Activated CD4-positive, alpha-beta T cell treated with anti-CD3 and anti-CD28 coated beads for 36 hours (primary cell): ENCODE data around the gene ZNRF3. TPM values are rescaled to one million over a fixed set of nuclear protein-coding genes. Genes with fewer than 3 reads are reported as not detected.
"Not testable (repeated sequence)": the region's sequence is repeated elsewhere in the genome, so short reads cannot be mapped to it uniquely, and the experiment has no call there.

Experiments used
- ATAC-seq: fragments of 200-7000 bp; cut with Tn5 transposase; one replicate; pipeline ENCODE4 v1.10.0; 2021; ENCODE audit warnings: mild to moderate bottlenecking, moderate library complexity
- CTCF ChIA-PET: fragments of 350-600 bp; sonication (Branson Sonifier 250); formaldehyde crosslinking; loops from one replicate; lab custom pipeline; 2021; ENCODE audit warnings: antibody characterized with exemption; lab: Charles Lee
- POLR2A ChIA-PET: fragments of 350-600 bp; sonication (Branson Sonifier 250); formaldehyde crosslinking; loops from one replicate; lab custom pipeline; 2021; ENCODE audit warnings: antibody characterized with exemption, inconsistent platforms; lab: Charles Lee
- DNase-seq: peaks from one replicate; pipeline ENCODE4 v3.0.0-alpha.2; 2020
- H3K27ac Mint-ChIP-seq: one replicate; pipeline ENCODE4 v1.8.0; 2021; ENCODE audit warnings: mixed read lengths
- H3K27me3 Mint-ChIP-seq: one replicate; pipeline ENCODE4 v1.8.0; 2021; ENCODE audit warnings: mixed read lengths
- H3K36me3 Mint-ChIP-seq: one replicate; pipeline ENCODE4 v1.8.0; 2021; ENCODE audit warnings: low read depth, mixed read lengths
- H3K4me1 Mint-ChIP-seq: one replicate; pipeline ENCODE4 v1.8.0; 2021; ENCODE audit warnings: mixed read lengths
- H3K4me3 Mint-ChIP-seq: one replicate; pipeline ENCODE4 v1.8.0; 2021; ENCODE audit warnings: mild to moderate bottlenecking, moderate library complexity, mixed read lengths
- H3K9me3 Mint-ChIP-seq: one replicate; pipeline ENCODE4 v1.8.0; 2021; ENCODE audit warnings: low read depth, mixed read lengths
- intact Hi-C, 2 experiments: fragments of 100-400 bp; cut with DNase I in 1 of 2; cut with micrococcal nuclease in 1 of 2; formaldehyde crosslinking; loops; one replicate each; pipeline versions ENCODE4 v1.14.2 to v1.15.1; 2022 to 2024; cut with DNase I, micrococcal nuclease
- total RNA-seq, 2 experiments: library from RNA; stranded (reverse); gene quantifications; one replicate each; pipeline ENCODE4 v1.2.3, GENCODE V29; 2021

The ZNRF3 gene
- total RNA-seq, 2 experiments from 2014 or later, result 2.3 TPM

GRCh38 chr22:29028468-29028867, 145.1 kb downstream of the ZNRF3 start:
- ChIA-PET CTCF (no interaction called here), POLR2A (no interaction called here)
- DNase-seq (no peak), ATAC-seq (no peak)
- intact Hi-C loops, result no loop called here
- no peaks in the 10 kb centered on the region for H3K9me3 Mint-ChIP-seq
- no peak overlapping the region for H3K27ac Mint-ChIP-seq
- H3K36me3 Mint-ChIP-seq, result no peaks in the 10 kb centered on the region
- peaks cover 11% of the 10 kb centered on the region for H3K4me1 Mint-ChIP-seq
- H3K27me3 Mint-ChIP-seq, result peaks cover 28% of the 10 kb centered on the region
- no peak overlapping the region for H3K4me3 Mint-ChIP-seq

GRCh38 chr22:29029202-29030000, 146.0 kb downstream of the ZNRF3 start:
- H3K4me3 Mint-ChIP-seq, result no peak overlapping the region
- no peaks in the 10 kb centered on the region for H3K36me3 Mint-ChIP-seq
- peaks cover 29% of the 10 kb centered on the region for H3K27me3 Mint-ChIP-seq
- no peak overlapping the region for H3K27ac Mint-ChIP-seq
- DNase-seq (no peak), ATAC-seq (no peak)
- POLR2A ChIA-PET, result no interaction called here
- intact Hi-C loops, result no loop called here
- peaks cover 11% of the 10 kb centered on the region for H3K4me1 Mint-ChIP-seq
- CTCF ChIA-PET, result no interaction called here
- no peaks in the 10 kb centered on the region for H3K9me3 Mint-ChIP-seq

GRCh38 chr22:29030016-29030617, 146.7 kb downstream of the ZNRF3 start:
- H3K9me3 Mint-ChIP-seq, result no peaks in the 10 kb centered on the region
- intact Hi-C loops, result no loop called here

GRCh38 chr22:29030618-29031226, 147.3 kb downstream of the ZNRF3 start:
- intact Hi-C loops, result no loop called here
- DNase-seq (peak; percentile 19), ATAC-seq (no peak)
- peaks cover 11% of the 10 kb centered on the region for H3K4me1 Mint-ChIP-seq
- H3K9me3 Mint-ChIP-seq, result no peaks in the 10 kb centered on the region
- ChIA-PET CTCF (no interaction called here), POLR2A (interaction anchor here (0.6 kb wide), 1 partner anchor 303 kb away, joined by 3 read pairs; no protein-coding TSS in a partner anchor)
- H3K27ac Mint-ChIP-seq, result no peak overlapping the region
- H3K36me3 Mint-ChIP-seq, result no peaks in the 10 kb centered on the region
- peaks cover 31% of the 10 kb centered on the region for H3K27me3 Mint-ChIP-seq
- H3K4me3 Mint-ChIP-seq, result no peak overlapping the region

More at GRCh38 chr22:29030016-29030617, 146.7 kb downstream of the ZNRF3 start:
- Mint-ChIP-seq H3K27ac (no peak overlapping the region), H3K4me1 (peaks cover 11% of the 10 kb centered on the region), H3K27me3 (peaks cover 31% of the 10 kb centered on the region), H3K36me3 (no peaks in the 10 kb centered on the region), H3K4me3 (no peak overlapping the region)
- ATAC-seq (no peak), DNase-seq (peak; percentile 28)
- POLR2A ChIA-PET, result no interaction called here
- CTCF ChIA-PET, result no interaction called here

GRCh38 chr22:29031227-29032011, 148.0 kb downstream of the ZNRF3 start:
- no peak overlapping the region for H3K4me3 Mint-ChIP-seq
- DNase-seq (no peak), ATAC-seq (no peak)
- H3K27me3 Mint-ChIP-seq, result peaks cover 31% of the 10 kb centered on the region
- intact Hi-C loops, result no loop called here
- POLR2A ChIA-PET, result interaction anchor here (0.6 kb wide), 1 partner anchor 303 kb away, joined by 3 read pairs; no protein-coding TSS in a partner anchor
- no peaks in the 10 kb centered on the region for H3K36me3 Mint-ChIP-seq
- peaks cover 11% of the 10 kb centered on the region for H3K4me1 Mint-ChIP-seq
- H3K9me3 Mint-ChIP-seq, result no peaks in the 10 kb centered on the region
- CTCF ChIA-PET, result no interaction called here
- no peak overlapping the region for H3K27ac Mint-ChIP-seq

GRCh38 chr22:29032014-29032475, 148.7 kb downstream of the ZNRF3 start:
- CTCF ChIA-PET, result no interaction called here

GRCh38 chr22:29032584-29032983, 149.2 kb downstream of the ZNRF3 start:
- ChIA-PET POLR2A (no interaction called here), CTCF (no interaction called here)
- intact Hi-C loops, result no loop called here
- H3K4me1 Mint-ChIP-seq, result peaks cover 11% of the 10 kb centered on the region
- H3K27me3 Mint-ChIP-seq, result peaks cover 29% of the 10 kb centered on the region
- no peaks in the 10 kb centered on the region for H3K36me3 Mint-ChIP-seq
- H3K27ac Mint-ChIP-seq, result no peak overlapping the region
- no peaks in the 10 kb centered on the region for H3K9me3 Mint-ChIP-seq
- ATAC-seq (no peak), DNase-seq (no peak)
- H3K4me3 Mint-ChIP-seq, result no peak overlapping the region

More at GRCh38 chr22:29032014-29032475, 148.7 kb downstream of the ZNRF3 start:
- DNase-seq (no peak), ATAC-seq (no peak)
- peaks cover 11% of the 10 kb centered on the region for H3K4me1 Mint-ChIP-seq
- no peaks in the 10 kb centered on the region for H3K36me3 Mint-ChIP-seq
- intact Hi-C loops, result no loop called here
- H3K9me3 Mint-ChIP-seq, result no peaks in the 10 kb centered on the region
- H3K27me3 Mint-ChIP-seq, result peaks cover 31% of the 10 kb centered on the region
- H3K4me3 Mint-ChIP-seq, result no peak overlapping the region
- no peak overlapping the region for H3K27ac Mint-ChIP-seq
- POLR2A ChIA-PET, result no interaction called here

- Mint-ChIP-seq H3K4me3 (no peak overlapping the region), H3K27ac (no peak overlapping the region), H3K9me3 (no peaks in the 10 kb centered on the region), H3K36me3 (no peaks in the 10 kb centered on the region), H3K27me3 (peaks cover 12% of the 10 kb centered on the region), H3K4me1 (no peaks in the 10 kb centered on the region)
- intact Hi-C loops, result no loop called here
- POLR2A ChIA-PET, result no interaction called here
- ATAC-seq, result no peak
- no peak for DNase-seq
- CTCF ChIA-PET, result interaction anchor here (0.7 to 3.2 kb wide), 2 partner anchors 182 to 207 kb away, joined by 3 to 14 read pairs; no protein-coding TSS in a partner anchor
These were observed 154.1 kb downstream of the ZNRF3 start for GRCh38 chr22:29037340-29037932.

- DNase-seq, result no peak
- Mint-ChIP-seq H3K36me3 (peaks cover 1% of the 10 kb centered on the region), H3K4me3 (no peak overlapping the region), H3K4me1 (no peaks in the 10 kb centered on the region), H3K9me3 (no peaks in the 10 kb centered on the region), H3K27me3 (peaks cover 9% of the 10 kb centered on the region), H3K27ac (no peak overlapping the region)
- ATAC-seq, result no peak
- ChIA-PET CTCF (interaction anchor here (0.6 to 5.5 kb wide), 12 partner anchors 15 to 488 kb away, joined by 3 to 72 read pairs (median 5); no protein-coding TSS in a partner anchor), POLR2A (no interaction called here)
- intact Hi-C loops, result no loop called here
These were observed 155.8 kb downstream of the ZNRF3 start for GRCh38 chr22:29039148-29039547.

- H3K36me3 Mint-ChIP-seq, H3K27me3 Mint-ChIP-seq, DNase-seq, H3K27ac Mint-ChIP-seq, H3K4me1 Mint-ChIP-seq, POLR2A ChIA-PET, H3K4me3 Mint-ChIP-seq, H3K9me3 Mint-ChIP-seq, ATAC-seq: not testable (repeated sequence)
- intact Hi-C loops, result loop anchor here (1.0 to 2.0 kb wide), 4 partner anchors 184 to 439 kb away; no protein-coding TSS in a partner anchor
- CTCF ChIA-PET, result interaction anchor here (0.6 to 5.5 kb wide), 16 partner anchors 14 to 489 kb away, joined by 3 to 72 read pairs (median 4); no protein-coding TSS in a partner anchor
These were observed 156.3 kb downstream of the ZNRF3 start for GRCh38 chr22:29039684-29040083.
